GM12878 (cell line): ENCODE data around the gene PRG2. TPM values are rescaled to one million over a fixed set of nuclear protein-coding genes. Genes with fewer than 3 reads are reported as not detected.

ENCODE experiments used
- ATAC-seq: fragments of 200-7000 bp; cut with Tn5 transposase; 3 replicates; pipeline ENCODE4 v1.9.1; 2020; ENCODE audit warnings: mild to moderate bottlenecking, moderate library complexity
- BruUV-seq: library from RNA; stranded (reverse); fragments of 400-500 nt; replicated peaks from 2 replicates; lab custom pipeline; 2021; lab: Mats Ljungman, UMichigan
- CTCF ChIA-PET: fragments of 300-600 bp; sonication (Branson Sonifier 250); formaldehyde crosslinking; extraction: SDS; loops from one replicate; lab custom pipeline; 2021; ENCODE audit warnings: inconsistent platforms; lab: Yijun Ruan, JAX
- POLR2A ChIA-PET: fragments of 350-600 bp; formaldehyde crosslinking; extraction: SDS; loops from one replicate; lab custom pipeline; 2021; ENCODE audit warnings: inconsistent platforms; lab: Charles Lee
- RAD21 ChIA-PET: fragments of 300-600 bp; sonication (Branson Sonifier 250); formaldehyde crosslinking; loops from one replicate; lab custom pipeline; 2023; ENCODE audit warnings: antibody characterized with exemption; ENCODE audit not compliant: unreplicated experiment; lab: Charles Lee
- SMC1A ChIA-PET: fragments of 300-600 bp; sonication (Branson Sonifier 250); formaldehyde crosslinking; loops from one replicate; lab custom pipeline; 2023; ENCODE audit not compliant: unreplicated experiment, uncharacterized antibody; lab: Charles Lee
- DNase-seq: peaks from one replicate; pipeline ENCODE4 v3.0.0-alpha.2; 2011; ENCODE audit warnings: low read depth, low spot score
- FAIRE-seq: peaks from 3 replicates; lab custom pipeline; 2011; peaks lifted over from hg19 to GRCh38; lab: Jason Lieb, UNC
- H2AFZ ChIP-seq: 2 replicates; pipeline ENCODE4 v1.6.0; 2011; ENCODE audit warnings: low read depth, low read length, control low read depth; ENCODE audit not compliant: control insufficient read depth
- H3K27ac ChIP-seq: 2 replicates; pipeline ENCODE4 v1.5.1; 2011; ENCODE audit warnings: control low read depth; ENCODE audit not compliant: control insufficient read depth, insufficient read depth
- H3K27me3 ChIP-seq, 2 experiments: replicated peaks in 1 of 2; 2 replicates each; pipeline versions ENCODE4 v1.6.0 to v1.6.1; 2011; ENCODE audit warnings: low read length in 1 of 2; ENCODE audit not compliant: control insufficient read depth in 2 of 2, insufficient read depth in 2 of 2
- H3K36me3 ChIP-seq, 2 experiments: 2 replicates each; pipeline ENCODE4 v1.5.1; 2011; ENCODE audit warnings: low read length in 1 of 2; ENCODE audit not compliant: control insufficient read depth in 2 of 2, insufficient read depth in 2 of 2
- H3K4me1 ChIP-seq: 2 replicates; pipeline ENCODE4 v1.6.1; 2011; ENCODE audit warnings: mild to moderate bottlenecking, low read length, moderate library complexity, mixed read lengths; ENCODE audit not compliant: control insufficient read depth, insufficient read depth
- H3K4me2 ChIP-seq: 2 replicates; pipeline ENCODE4 v1.6.0; 2011; ENCODE audit warnings: control low read depth; ENCODE audit not compliant: control insufficient read depth, insufficient read depth
- H3K4me3 ChIP-seq: fragments of 200-600 bp; sonication (generic); 2 replicates; pipeline ENCODE4 v1.5.1; 2016
- H3K79me2 ChIP-seq: 2 replicates; pipeline ENCODE4 v1.6.0; 2011; ENCODE audit warnings: low read length; ENCODE audit not compliant: control insufficient read depth, insufficient read depth
- H3K9ac ChIP-seq: 2 replicates; pipeline ENCODE4 v1.8.0; 2011; ENCODE audit warnings: low read length, control low read depth, mixed read lengths; ENCODE audit not compliant: control insufficient read depth, insufficient read depth
- H3K9me3 ChIP-seq: replicated peaks from 3 replicates; pipeline ENCODE4 v1.5.1; 2011; ENCODE audit warnings: mild to moderate bottlenecking, low read length; ENCODE audit not compliant: control insufficient read depth, insufficient read depth
- H4K20me1 ChIP-seq: 2 replicates; pipeline ENCODE4 v1.6.0; 2011; ENCODE audit not compliant: control insufficient read depth, insufficient read depth
- BHLHE40 ChIP-seq, 2 experiments: fragments of 450-650 bp in 1 of 2; IDR thresholded peaks; 2 replicates each; pipeline ENCODE4 v1.6.1; 2011 to 2017; ENCODE audit warnings: low read depth in 2 of 2, borderline replicate concordance in 1 of 2, improper control_type of control experiment in 1 of 2, low read length in 1 of 2, mild to moderate bottlenecking in 1 of 2
- HDAC6 ChIP-seq: fragments of 200-600 bp; sonication (generic); IDR thresholded peaks from one replicate; pipeline ENCODE4 v1.8.0; 2017; ENCODE audit warnings: antibody characterized with exemption; ENCODE audit not compliant: unreplicated experiment
- HDGF ChIP-seq: fragments of 450-650 bp; IDR thresholded peaks from 2 replicates; pipeline ENCODE4 v1.6.1; 2016; ENCODE audit warnings: antibody characterized with exemption
- HSF1 ChIP-seq: fragments of 150-350 bp; IDR thresholded peaks from 2 replicates; pipeline ENCODE4 v1.6.1; 2014; ENCODE audit warnings: mild to moderate bottlenecking, low read depth, low read length
- JUNB ChIP-seq: IDR thresholded peaks from 2 replicates; pipeline ENCODE4 v1.6.1; 2016; ENCODE audit warnings: antibody characterized with exemption, mild to moderate bottlenecking
- POLR2AphosphoS2 ChIP-seq: IDR thresholded peaks from 2 replicates; pipeline ENCODE4 v1.6.1; 2011; ENCODE audit warnings: low read depth, mild to moderate bottlenecking, low read length, improper control_type of control experiment, moderate library complexity
- PRDM15 ChIP-seq: fragments of 450-650 bp; formaldehyde crosslinking; IDR thresholded peaks from 2 replicates; pipeline ENCODE4 v1.4.0; 2020; ENCODE audit warnings: mild to moderate bottlenecking, moderate library complexity
- WRNIP1 ChIP-seq: IDR thresholded peaks from 2 replicates; pipeline ENCODE4 v1.6.1; 2011; ENCODE audit warnings: low read depth, low read length, improper control_type of control experiment, borderline replicate concordance
- ZBED1 ChIP-seq: IDR thresholded peaks from 2 replicates; pipeline ENCODE4 v1.6.1; 2016; ENCODE audit warnings: borderline replicate concordance
- WGBS: methylation state at CpG from one replicate; pipeline ENCODE4 v1.1.6; 2016; ENCODE audit warnings: low lambda C conversion rate; ENCODE audit not compliant: insufficient replicate concordance, insufficient coverage; ENCODE audit errors: missing lambda C conversion rate; 5-methylcytosine and 5-hydroxymethylcytosine counted together
- in situ Hi-C: fragments of 300-500 bp; cut with MboI; formaldehyde crosslinking; loops from 9 replicates; pipeline ENCODE4 v1.14.3; 2018; ENCODE audit warnings: mixed read lengths
- intact Hi-C: fragments of 100-400 bp; cut with micrococcal nuclease; formaldehyde crosslinking; loops from one replicate; pipeline ENCODE4 v1.14.2; 2022; ENCODE audit not compliant: unreplicated experiment
- polyA plus RNA-seq, 11 experiments: library from polyadenylated mRNA; depleted of rRNA in 4 of 11; unstranded in 6 of 11; stranded (reverse) in 5 of 11; fragments of >200 nt; fragmentation: Nextera tagmentation in 4 of 11; fragmentation: Illumina TruSeq in 1 of 11; extraction: Ambion mirVana in 4 of 11; extraction: Trizol in 1 of 11; gene quantifications; 1 replicate in 1 of 11; 2 replicates in 10 of 11; pipeline versions ENCODE4 v1.2.1 to v1.2.3, GENCODE V29; 2011 to 2016; ENCODE audit warnings: inconsistent platforms in 2 of 11, missing spikeins in 2 of 11, low read depth in 1 of 11
- total RNA-seq, 4 experiments: library from RNA; depleted of rRNA in 3 of 4; stranded (reverse); fragments of >200 nt in 3 of 4; fragmentation: Illumina TruSeq in 1 of 4; extraction: Trizol in 1 of 4; gene quantifications; 2 replicates each; pipeline versions ENCODE4 v1.2.1 to v1.2.3, GENCODE V29; 2013 to 2021

Gene PRG2
- total and polyA plus RNA-seq, 10 of the 15 experiments (the other 5 are each of a cell fraction or from before 2014, with no cell fraction given) = 0.10 to 1.7 (median 0.56) TPM; not detected in 2

GRCh38 chr11:57376095-57377090 lies 14.1 kb downstream of the PRG2 start:
- H2AFZ ChIP-seq = no peak overlapping the region
- DNase-seq = no peak
- H4K20me1 ChIP-seq = no peaks in the 10 kb centered on the region
- no peak overlapping the region for H3K27ac ChIP-seq
- CTCF ChIA-PET = no interaction called here
- FAIRE-seq = no peak
- intact Hi-C loops (no loop called here), in situ Hi-C loops (no loop called here)
- no peaks in the 10 kb centered on the region for H3K9me3 ChIP-seq
- H3K36me3 ChIP-seq = no peaks in the 10 kb centered on the region
- H3K4me2 ChIP-seq = no peak overlapping the region
- H3K4me3 ChIP-seq = no peak overlapping the region
- no peaks in the 10 kb centered on the region; a peak in 1 of 4 replicates for H3K27me3 ChIP-seq
- no peak for ATAC-seq
- TF ChIP-seq BHLHE40 (IDR thresholded peaks at IDR 0.05; ENCODE audit: borderline replicate concordance in 1 of 2, low read depth in 2 of 2, low read length in 1 of 2) (no peak), ZBED1 (no peak), HSF1 (no peak), HDGF (no peak), POLR2AphosphoS2 (no peak), HDAC6 (no peak), PRDM15 (CRISPR knock-in tag) (no peak), JUNB (no peak), WRNIP1 (no peak)
- no peaks in the 10 kb centered on the region for H3K79me2 ChIP-seq
- 35% methylated on average over 23 of the region's 26 CpGs for WGBS
- SMC1A ChIA-PET = no interaction called here
- BruUV-seq = no TSS peak
- no peak overlapping the region for H3K9ac ChIP-seq
- RAD21 ChIA-PET = interaction anchor here (0.6 kb wide), 1 partner anchor 127 kb away, joined by 4 read pairs; no protein-coding TSS in a partner anchor
- POLR2A ChIA-PET = no interaction called here
- no peaks in the 10 kb centered on the region for H3K4me1 ChIP-seq
